Effector memory CD4-positive, alpha-beta T cell (primary cell): ENCODE data around the gene VPS4B.

Source experiments
- DNase-seq, 3 donors: peaks; one replicate each; pipeline ENCODE4 v3.0.0-alpha.2; 2020
- H3K27ac ChIP-seq: 2 replicates; pipeline ENCODE4 v1.7.0; 2013; ENCODE audit warnings: mild to moderate bottlenecking, low read length, moderate library complexity; ENCODE audit not compliant: insufficient read depth, poor library complexity, severe bottlenecking
- H3K27me3 ChIP-seq: replicated peaks from 2 replicates; pipeline ENCODE4 v1.7.0; 2013; ENCODE audit warnings: mild to moderate bottlenecking, low read length; ENCODE audit not compliant: insufficient read depth, control insufficient read depth, poor library complexity, severe bottlenecking
- H3K36me3 ChIP-seq: 2 replicates; pipeline ENCODE4 v1.7.0; 2013; ENCODE audit warnings: mild to moderate bottlenecking, low read length, moderate library complexity; ENCODE audit not compliant: control insufficient read depth, insufficient read depth
- H3K4me1 ChIP-seq: 2 replicates; pipeline ENCODE4 v1.7.0; 2013; ENCODE audit warnings: low read length, mild to moderate bottlenecking; ENCODE audit not compliant: control insufficient read depth, insufficient read depth, poor library complexity, severe bottlenecking
- H3K4me3 ChIP-seq: 2 replicates; pipeline ENCODE4 v1.7.0; 2013; ENCODE audit warnings: low read length, low read depth, mild to moderate bottlenecking; ENCODE audit not compliant: insufficient read depth, poor library complexity, severe bottlenecking
- H3K9me3 ChIP-seq: 2 replicates; pipeline ENCODE4 v1.7.0; 2013; ENCODE audit warnings: mild to moderate bottlenecking, low read length, moderate library complexity; ENCODE audit not compliant: control insufficient read depth

The VPS4B gene

DNA sequence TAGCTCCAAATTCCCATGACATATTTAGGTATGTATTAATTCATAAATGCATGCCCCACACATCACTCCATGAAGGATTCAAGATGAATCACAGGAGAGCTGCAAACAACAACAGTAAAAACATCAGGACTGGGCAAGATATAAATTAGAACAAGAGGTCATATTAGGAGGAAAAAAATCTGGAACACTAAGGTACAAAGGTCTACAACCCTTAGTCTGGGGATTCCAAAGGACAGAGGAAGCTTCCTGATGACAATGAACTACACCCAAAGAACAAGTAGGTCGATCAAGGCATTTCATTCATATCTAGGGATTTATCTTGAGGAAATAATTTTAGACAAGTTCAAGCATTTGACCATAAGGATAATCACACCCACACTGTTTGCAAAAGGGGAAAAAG is 14.5 kb downstream of the VPS4B start:
- Histone ChIP-seq H3K9me3 (no peaks in the 10 kb centered on the region), H3K36me3 (peaks cover 64% of the 10 kb centered on the region), H3K27me3 (no peaks in the 10 kb centered on the region), H3K27ac (no peak overlapping the region), H3K4me3 (no peak overlapping the region), H3K4me1 (peaks cover 14% of the 10 kb centered on the region)
- no peak for DNase-seq

DNA sequence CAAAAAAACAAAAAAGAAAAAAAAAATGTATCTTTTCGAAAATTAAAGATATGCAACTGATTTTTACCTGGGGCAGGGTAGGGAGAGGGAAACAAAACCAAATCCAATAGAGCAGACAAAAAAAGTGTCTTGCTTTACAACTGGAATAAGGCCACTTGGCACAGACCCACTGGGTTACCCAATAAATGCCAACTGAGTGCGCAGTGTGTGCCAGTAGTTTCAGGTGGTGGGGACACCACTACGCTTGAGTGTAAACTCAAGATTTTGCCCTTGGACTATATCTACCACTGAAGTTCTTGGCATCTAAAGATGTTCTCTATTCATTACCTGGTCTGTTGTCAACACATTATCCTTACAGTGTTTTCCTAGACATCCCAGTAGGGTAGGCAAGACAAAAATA is 16.3 kb downstream of the VPS4B start:
- DNase-seq: no peak
- Histone ChIP-seq H3K36me3 (peaks cover 69% of the 10 kb centered on the region), H3K27me3 (no peaks in the 10 kb centered on the region), H3K9me3 (no peaks in the 10 kb centered on the region), H3K4me1 (peaks cover 10% of the 10 kb centered on the region), H3K4me3 (no peak overlapping the region), H3K27ac (no peak overlapping the region)

DNA sequence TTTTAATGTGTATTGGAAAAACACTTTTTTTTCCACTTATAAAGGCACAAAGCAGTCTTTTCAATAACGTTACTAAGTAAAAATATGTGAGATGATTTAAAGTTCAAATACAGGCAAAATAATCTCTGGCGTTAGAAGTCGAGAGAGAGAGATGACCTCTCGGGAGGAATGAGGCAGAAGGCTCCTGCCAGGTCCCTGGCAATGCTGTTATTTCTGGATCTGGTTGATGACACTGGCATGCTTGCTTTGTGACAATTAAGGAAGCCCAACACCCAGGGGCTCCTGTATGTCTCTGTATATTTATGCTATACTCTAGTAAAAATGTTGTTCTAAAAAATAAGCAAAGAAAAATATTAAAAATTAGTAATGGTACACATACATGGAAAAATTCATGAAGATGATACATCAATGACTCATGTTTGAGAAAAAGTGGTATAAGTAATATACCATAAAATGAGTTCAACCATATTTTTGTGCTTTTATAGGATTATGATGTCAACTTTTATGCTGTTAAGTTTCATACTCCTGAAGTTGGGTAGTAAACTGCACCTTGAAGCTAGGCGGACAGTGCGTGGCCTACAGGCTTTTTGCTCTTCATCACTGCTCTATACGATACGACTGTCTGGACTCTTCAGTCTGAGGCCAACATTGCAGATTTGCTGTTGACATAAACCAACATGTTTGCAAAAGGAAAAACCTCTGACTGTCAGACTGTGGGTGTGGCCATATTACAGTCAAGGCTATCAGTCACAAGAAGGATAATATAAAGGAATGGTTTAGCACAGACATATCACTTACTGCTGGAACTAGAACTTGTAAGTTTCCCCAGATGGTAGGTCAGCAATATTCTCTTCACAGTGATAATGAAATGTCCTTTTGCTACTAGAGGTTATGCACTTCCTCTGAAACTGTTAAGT is 19.8 kb downstream of the VPS4B start:
- no peaks in the 10 kb centered on the region for H3K9me3 ChIP-seq

GRCh38 chr18:63399300-63399699 is 23.0 kb downstream of the VPS4B start:
- Histone ChIP-seq H3K27ac (no peak overlapping the region), H3K9me3 (no peaks in the 10 kb centered on the region), H3K4me1 (no peaks in the 10 kb centered on the region), H3K27me3 (no peaks in the 10 kb centered on the region), H3K36me3 (peaks cover 69% of the 10 kb centered on the region), H3K4me3 (no peak overlapping the region)
- DNase-seq: no peak

More for the DNA sequence above, 19.8 kb downstream of the VPS4B start:
- Histone ChIP-seq H3K36me3 (peaks cover 54% of the 10 kb centered on the region), H3K4me3 (no peak overlapping the region), H3K27ac (no peak overlapping the region), H3K27me3 (no peaks in the 10 kb centered on the region), H3K4me1 (no peaks in the 10 kb centered on the region)
- DNase-seq: no peak

GRCh38 chr18:63397349-63397748 is 24.9 kb downstream of the VPS4B start:
- Histone ChIP-seq H3K9me3 (no peaks in the 10 kb centered on the region), H3K27me3 (no peaks in the 10 kb centered on the region), H3K4me3 (no peak overlapping the region), H3K4me1 (no peaks in the 10 kb centered on the region), H3K27ac (no peak overlapping the region), H3K36me3 (peaks cover 61% of the 10 kb centered on the region)
- DNase-seq: no peak

DNA sequence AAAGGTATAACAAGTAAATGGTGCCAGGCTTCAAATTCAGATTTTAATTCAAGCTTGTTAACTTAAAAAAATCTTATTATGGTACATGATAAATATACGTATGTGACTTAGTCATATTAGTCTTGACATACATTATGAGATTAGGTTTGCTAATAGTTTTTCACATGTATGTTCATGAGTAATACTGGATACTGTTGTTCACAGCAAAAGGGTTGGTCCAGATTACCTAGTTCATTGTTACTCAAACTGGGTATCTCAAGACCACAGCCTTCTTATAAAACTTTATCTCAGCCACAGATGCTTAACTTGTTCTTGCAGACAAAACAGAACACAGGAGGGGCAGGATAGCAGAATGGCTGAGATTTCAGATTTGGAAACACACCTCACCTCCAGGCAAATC is 26.8 kb downstream of the VPS4B start:
- Histone ChIP-seq H3K9me3 (no peaks in the 10 kb centered on the region), H3K27me3 (no peaks in the 10 kb centered on the region), H3K4me3 (no peak overlapping the region), H3K4me1 (no peaks in the 10 kb centered on the region), H3K27ac (no peak overlapping the region), H3K36me3 (peaks cover 64% of the 10 kb centered on the region)
- no peak for DNase-seq

DNA sequence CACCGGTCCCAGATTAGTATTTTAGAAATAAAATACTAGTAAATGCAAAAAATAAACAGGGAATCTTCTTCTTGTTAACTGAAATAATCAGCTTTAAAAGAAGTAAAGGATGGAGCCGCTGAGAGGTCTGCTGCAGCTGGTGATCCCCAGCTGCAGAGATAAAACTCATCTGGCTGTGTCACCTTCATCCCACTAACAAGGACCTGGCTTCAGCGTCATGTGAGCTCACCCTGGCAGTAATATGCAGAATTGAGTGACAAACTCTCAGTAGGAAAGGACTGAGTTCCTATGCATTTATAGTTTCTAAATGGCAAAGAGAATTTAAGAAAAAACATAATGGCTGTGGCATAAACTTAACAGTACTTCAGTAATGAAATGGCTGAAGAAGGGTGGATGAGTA is 27.3 kb downstream of the VPS4B start:
- Histone ChIP-seq H3K27me3 (no peaks in the 10 kb centered on the region), H3K27ac (no peak overlapping the region), H3K4me1 (no peaks in the 10 kb centered on the region), H3K9me3 (no peaks in the 10 kb centered on the region), H3K36me3 (peaks cover 68% of the 10 kb centered on the region), H3K4me3 (no peak overlapping the region)
- DNase-seq: no peak

GRCh38 chr18:63387861-63388260 is 34.4 kb downstream of the VPS4B start:
- no peak for DNase-seq
- no peak overlapping the region for H3K4me3 ChIP-seq
- H3K27ac ChIP-seq: no peak overlapping the region
- H3K36me3 ChIP-seq: peaks cover 26% of the 10 kb centered on the region
- no peaks in the 10 kb centered on the region for H3K9me3 ChIP-seq
- no peaks in the 10 kb centered on the region for H3K27me3 ChIP-seq
- H3K4me1 ChIP-seq: no peaks in the 10 kb centered on the region

- H3K27ac ChIP-seq: no peak overlapping the region
- H3K4me3 ChIP-seq: no peak overlapping the region
- no peak for DNase-seq
- no peaks in the 10 kb centered on the region for H3K4me1 ChIP-seq
- no peaks in the 10 kb centered on the region for H3K36me3 ChIP-seq
- H3K9me3 ChIP-seq: no peaks in the 10 kb centered on the region
- no peaks in the 10 kb centered on the region for H3K27me3 ChIP-seq
These were observed 39.4 kb downstream of the VPS4B start for GRCh38 chr18:63382843-63383242.

DNA sequence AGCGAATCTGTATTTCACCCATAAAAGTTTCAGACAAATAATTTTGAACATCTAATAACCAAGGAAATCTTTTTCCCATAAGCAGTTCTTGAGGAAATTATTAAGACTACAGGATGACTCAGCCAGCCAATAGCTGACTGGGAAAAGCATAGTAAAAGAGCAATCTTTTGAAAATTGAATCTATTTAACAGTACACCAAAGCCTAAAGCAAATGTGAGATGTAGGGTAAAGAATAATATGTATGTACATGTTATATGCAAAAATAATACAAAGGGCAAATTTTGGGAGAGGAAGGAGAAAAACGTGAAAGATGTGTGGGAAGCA is 42.7 kb downstream of the VPS4B start:
- no peaks in the 10 kb centered on the region for H3K36me3 ChIP-seq
- no peaks in the 10 kb centered on the region for H3K27me3 ChIP-seq
- no peak for DNase-seq
- H3K9me3 ChIP-seq: no peaks in the 10 kb centered on the region
- no peak overlapping the region for H3K27ac ChIP-seq
- H3K4me3 ChIP-seq: no peak overlapping the region
- no peaks in the 10 kb centered on the region for H3K4me1 ChIP-seq
